ENCODE results near the gene SPOP.
"Not testable (repeated sequence)": the region's sequence is repeated elsewhere in the genome, so short reads cannot be mapped to it uniquely, and the experiment has no call there.

The SPOP gene

DNA sequence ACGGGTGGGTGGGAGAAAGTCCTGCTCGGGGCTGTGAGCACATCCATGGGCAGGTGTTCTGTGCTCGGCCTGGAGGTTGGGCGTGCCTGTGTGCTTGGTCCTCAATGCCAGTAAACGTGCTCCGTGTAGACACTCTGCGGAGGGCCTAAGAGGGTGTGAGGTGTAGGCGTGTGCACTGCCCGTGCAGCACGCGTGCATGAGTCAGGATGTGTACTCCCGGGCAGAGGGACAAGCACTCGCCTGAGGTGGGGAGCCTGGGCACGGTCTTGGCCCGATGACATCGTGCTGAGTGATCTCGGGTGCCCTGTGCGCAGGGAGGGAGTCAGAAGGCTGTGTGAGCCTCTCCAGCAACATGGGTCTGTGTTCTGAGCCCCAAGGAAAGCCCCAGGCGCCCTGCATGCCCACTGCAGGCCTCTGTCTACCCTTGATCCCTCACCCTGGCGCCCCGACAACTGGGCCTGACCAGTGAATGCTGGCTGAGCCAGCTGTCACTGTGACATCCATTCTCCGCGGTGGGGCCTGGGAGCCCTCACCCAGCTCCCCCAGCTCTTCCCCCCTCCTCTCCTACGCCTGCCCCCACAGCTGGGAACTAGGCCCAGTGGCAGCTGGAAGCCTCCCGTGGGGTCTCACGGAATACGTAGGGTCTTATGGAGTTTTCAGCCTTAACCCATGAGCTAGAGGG, 125.7 kb downstream of the SPOP start:
- Histone ChIP-seq H3K36me3 (ENCODE audit: control insufficient read depth, insufficient read depth, low read length) (no peaks in the 10 kb centered on the region), H4K5ac (ENCODE audit: low read length) (no peak overlapping the region), H2BK5ac (ENCODE audit: low read length) (no peak overlapping the region), H3K79me1 (ENCODE audit: low read length) (no peaks in the 10 kb centered on the region), H4K8ac (ENCODE audit: low read depth, low read length) (no peak overlapping the region), H3K4me3 (ENCODE audit: low read length) (no peak overlapping the region), H2BK15ac (replicated peaks; ENCODE audit: low read depth) (no peak overlapping the region), H2AK5ac (ENCODE audit: low read length) (no peak overlapping the region), H3K4me1 (ENCODE audit: control insufficient read depth, low read depth, low read length) (no peaks in the 10 kb centered on the region), H3K56ac (ENCODE audit: low read length) (no peak overlapping the region), H3K4me2 (ENCODE audit: low read length) (no peak overlapping the region), H2BK120ac (ENCODE audit: low read depth, low read length) (no peak overlapping the region), H3K9ac (ENCODE audit: low read length) (no peak overlapping the region), H3K79me2 (ENCODE audit: control insufficient read depth, insufficient read depth, low read length) (no peaks in the 10 kb centered on the region), H3K4ac (ENCODE audit: low read depth, low read length) (no peak overlapping the region), H3K27ac (ENCODE audit: low read depth, low read length) (no peak overlapping the region), H3K18ac (ENCODE audit: low read length) (no peak overlapping the region), H3K27me3 (ENCODE audit: insufficient read depth, low read length, poor library complexity) (no peaks in the 10 kb centered on the region), H3K23ac (ENCODE audit: low read length) (no peak overlapping the region)
- DNase-seq: no peak
- WGBS (ENCODE audit: extremely low coverage, insufficient coverage, low lambda C conversion rate): no CpG with 5 or more reads among the region's 27 CpGs

DNA sequence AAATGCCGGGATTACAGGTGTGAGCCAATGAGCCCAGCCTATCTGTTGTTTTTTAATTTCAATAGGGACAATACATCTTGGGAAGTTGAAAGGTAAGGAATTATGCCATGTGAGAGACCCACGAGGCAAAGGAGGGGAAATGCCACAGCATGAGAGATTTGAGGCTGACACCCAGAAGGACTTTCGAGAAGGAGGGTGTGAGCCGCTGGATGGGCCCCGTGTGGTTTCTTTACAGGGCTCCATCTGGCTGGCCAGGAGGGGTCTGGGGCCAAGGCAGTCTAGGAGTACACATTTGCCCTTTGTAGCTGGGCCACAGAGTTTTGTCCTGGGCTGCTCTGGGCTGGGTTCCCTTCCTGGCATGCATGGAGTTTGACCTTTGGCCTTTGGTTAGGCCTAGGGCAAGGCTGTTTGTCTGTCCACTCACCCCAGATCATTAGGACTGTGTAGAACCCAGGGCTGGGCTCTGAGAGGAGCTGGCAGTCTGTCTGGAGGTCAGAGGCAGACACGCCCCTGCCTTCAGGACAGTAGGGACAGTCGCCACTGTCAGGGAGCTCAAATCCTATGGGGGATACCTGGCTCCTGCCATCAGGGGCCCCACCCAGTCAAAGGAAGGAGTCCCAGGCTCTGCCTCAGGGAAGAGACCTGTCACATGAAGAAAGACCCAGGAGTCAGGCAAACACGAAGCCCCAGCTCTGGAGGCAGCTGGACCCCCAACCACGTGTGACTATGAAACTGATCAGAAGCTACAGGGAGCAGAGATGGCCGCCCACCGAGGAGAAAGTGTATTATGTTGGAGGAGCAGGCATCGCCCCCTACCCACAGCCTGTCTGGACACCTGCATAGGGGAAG, 126.5 kb downstream of the SPOP start:
- no peak overlapping the region for H3K4me2 ChIP-seq (ENCODE audit: low read length)
- no peaks in the 10 kb centered on the region for H3K79me1 ChIP-seq (ENCODE audit: low read length)
- H2BK15ac ChIP-seq (replicated peaks; ENCODE audit: low read depth): no peak overlapping the region
- H3K56ac ChIP-seq (ENCODE audit: low read length): no peak overlapping the region
- H2BK120ac ChIP-seq (ENCODE audit: low read depth, low read length): no peak overlapping the region
- H3K4ac ChIP-seq (ENCODE audit: low read depth, low read length): no peak overlapping the region
- H3K27ac ChIP-seq (ENCODE audit: low read depth, low read length): no peak overlapping the region
- H2AK5ac ChIP-seq (ENCODE audit: low read length): no peak overlapping the region
- no peaks in the 10 kb centered on the region for H3K4me1 ChIP-seq (ENCODE audit: control insufficient read depth, low read depth, low read length)
- no peak overlapping the region for H2BK5ac ChIP-seq (ENCODE audit: low read length)
- H4K5ac ChIP-seq (ENCODE audit: low read length): no peak overlapping the region
- no CpG with 5 or more reads among the region's 12 CpGs for WGBS (ENCODE audit: extremely low coverage, insufficient coverage, low lambda C conversion rate)
- H4K8ac ChIP-seq (ENCODE audit: low read depth, low read length): no peak overlapping the region
- H3K4me3 ChIP-seq (ENCODE audit: low read length): no peak overlapping the region
- H3K79me2 ChIP-seq (ENCODE audit: control insufficient read depth, insufficient read depth, low read length): no peaks in the 10 kb centered on the region
- no peaks in the 10 kb centered on the region for H3K27me3 ChIP-seq (ENCODE audit: insufficient read depth, low read length, poor library complexity)
- H3K36me3 ChIP-seq (ENCODE audit: control insufficient read depth, insufficient read depth, low read length): no peaks in the 10 kb centered on the region
- H3K9ac ChIP-seq (ENCODE audit: low read length): no peak overlapping the region
- H3K23ac ChIP-seq (ENCODE audit: low read length): no peak overlapping the region
- H3K18ac ChIP-seq (ENCODE audit: low read length): no peak overlapping the region
- DNase-seq: no peak

DNA sequence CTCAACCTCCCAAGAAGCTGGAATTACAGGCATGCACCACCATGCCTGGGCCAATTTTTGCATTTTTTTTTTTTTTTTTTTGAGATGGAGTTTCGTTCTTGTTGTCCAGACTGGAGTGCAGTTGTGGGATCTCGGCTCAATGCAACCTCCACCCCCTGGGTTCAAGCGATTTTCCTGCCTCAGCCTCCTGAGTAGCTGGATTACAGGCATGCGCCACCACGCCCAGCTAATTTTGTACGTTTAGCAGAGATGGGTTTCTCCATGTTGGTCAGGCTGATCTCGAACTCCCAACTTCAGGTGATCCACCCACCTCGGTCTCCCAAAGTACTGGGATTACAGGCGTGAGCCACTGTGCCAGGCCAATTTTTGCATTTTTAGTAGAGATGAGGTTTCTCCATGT, 127.1 kb downstream of the SPOP start:
- not testable (repeated sequence) for H2BK5ac ChIP-seq (ENCODE audit: low read length)

DNA sequence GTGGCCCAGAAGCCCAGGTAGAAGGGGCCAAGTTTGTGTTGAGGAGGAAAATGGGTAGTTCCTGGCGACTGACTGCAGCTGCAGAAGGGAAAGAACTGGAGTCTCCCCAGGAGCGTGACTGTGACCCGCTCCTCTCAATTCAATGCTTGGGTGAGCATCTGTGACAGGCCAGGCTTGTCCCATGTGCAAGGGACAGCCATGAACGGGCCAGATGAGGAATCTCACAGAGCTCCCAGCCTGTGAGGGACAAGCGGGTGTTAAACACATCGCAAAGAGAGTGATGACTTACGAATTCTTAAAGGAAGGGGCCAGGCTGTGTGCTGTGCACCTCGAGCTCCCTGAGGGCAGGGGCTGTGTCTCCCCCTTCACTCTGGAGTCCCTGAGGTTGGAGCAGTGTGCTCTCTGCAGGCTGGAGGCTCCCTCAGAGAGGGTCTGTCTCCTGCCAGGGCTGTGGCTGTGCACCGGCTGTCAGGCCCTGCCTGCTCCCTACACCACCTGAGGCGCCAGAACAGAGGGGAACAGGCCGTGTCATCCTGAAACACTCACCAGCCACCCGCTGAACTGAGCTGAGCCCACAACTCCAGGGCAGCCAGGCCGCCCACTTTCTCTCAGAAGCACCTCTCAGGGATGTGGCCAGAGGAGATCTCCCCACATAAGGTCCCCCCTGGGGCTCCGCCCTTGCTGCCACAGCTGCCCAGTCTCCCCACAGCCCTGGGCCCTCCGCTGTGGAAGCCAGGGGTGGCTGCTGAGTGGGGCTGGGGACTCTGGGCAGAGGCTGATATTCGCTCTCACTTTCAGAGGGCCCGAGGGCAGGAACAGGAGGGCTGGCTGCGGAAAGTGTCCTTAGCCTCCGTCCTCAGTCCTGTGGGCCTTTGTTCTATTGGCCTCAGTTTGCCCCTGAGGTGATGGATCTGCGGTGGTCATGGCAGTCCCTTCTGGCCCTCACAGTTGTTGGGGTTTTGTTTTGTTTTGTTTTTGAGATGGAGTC, 127.9 kb downstream of the SPOP start:
- Histone ChIP-seq H3K27me3 (ENCODE audit: insufficient read depth, low read length, poor library complexity) (no peaks in the 10 kb centered on the region), H3K79me2 (ENCODE audit: control insufficient read depth, insufficient read depth, low read length) (no peaks in the 10 kb centered on the region), H2AK5ac (ENCODE audit: low read length) (no peak overlapping the region)

More for the DNA sequence above, 127.1 kb downstream of the SPOP start:
- not testable (repeated sequence) for H3K4ac ChIP-seq (ENCODE audit: low read depth, low read length); H3K27ac ChIP-seq (ENCODE audit: low read depth, low read length); DNase-seq; H2BK120ac ChIP-seq (ENCODE audit: low read depth, low read length); H3K9ac ChIP-seq (ENCODE audit: low read length); H3K79me1 ChIP-seq (ENCODE audit: low read length); H2BK15ac ChIP-seq (replicated peaks; ENCODE audit: low read depth); H3K23ac ChIP-seq (ENCODE audit: low read length); H3K4me2 ChIP-seq (ENCODE audit: low read length); H3K27me3 ChIP-seq (ENCODE audit: insufficient read depth, low read length, poor library complexity); H3K79me2 ChIP-seq (ENCODE audit: control insufficient read depth, insufficient read depth, low read length); H3K4me3 ChIP-seq (ENCODE audit: low read length); H3K4me1 ChIP-seq (ENCODE audit: control insufficient read depth, low read depth, low read length); H2AK5ac ChIP-seq (ENCODE audit: low read length); H3K36me3 ChIP-seq (ENCODE audit: control insufficient read depth, insufficient read depth, low read length); H3K18ac ChIP-seq (ENCODE audit: low read length); H4K8ac ChIP-seq (ENCODE audit: low read depth, low read length); H4K5ac ChIP-seq (ENCODE audit: low read length); H3K56ac ChIP-seq (ENCODE audit: low read length)
- WGBS (ENCODE audit: extremely low coverage, insufficient coverage, low lambda C conversion rate): no CpG with 5 or more reads among the region's 9 CpGs

DNA sequence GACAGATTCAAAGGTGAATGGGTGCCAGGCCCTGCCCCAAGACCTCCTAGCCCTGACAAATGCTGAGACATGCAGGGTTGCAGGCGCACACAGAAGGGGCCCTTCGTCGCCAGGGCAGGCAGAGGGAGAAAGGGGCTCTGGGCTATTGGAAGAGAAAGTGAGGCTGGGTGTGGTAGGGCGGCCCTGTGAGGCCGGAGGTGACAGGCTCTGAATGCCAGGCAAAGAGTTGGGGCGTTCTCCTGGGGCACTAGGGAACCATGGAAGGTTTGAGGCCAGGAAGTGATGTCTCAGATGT, 128.6 kb downstream of the SPOP start:
- Histone ChIP-seq H4K8ac (ENCODE audit: low read depth, low read length) (no peak overlapping the region), H3K4me2 (ENCODE audit: low read length) (no peak overlapping the region), H4K5ac (ENCODE audit: low read length) (no peak overlapping the region), H3K9ac (ENCODE audit: low read length) (no peak overlapping the region), H3K4me1 (ENCODE audit: control insufficient read depth, low read depth, low read length) (no peaks in the 10 kb centered on the region), H3K27me3 (ENCODE audit: insufficient read depth, low read length, poor library complexity) (no peaks in the 10 kb centered on the region), H2BK15ac (replicated peaks; ENCODE audit: low read depth) (no peak overlapping the region), H2BK5ac (ENCODE audit: low read length) (no peak overlapping the region), H3K4me3 (ENCODE audit: low read length) (no peak overlapping the region), H3K27ac (ENCODE audit: low read depth, low read length) (no peak overlapping the region), H2BK120ac (ENCODE audit: low read depth, low read length) (no peak overlapping the region), H3K18ac (ENCODE audit: low read length) (no peak overlapping the region), H3K79me2 (ENCODE audit: control insufficient read depth, insufficient read depth, low read length) (no peaks in the 10 kb centered on the region), H3K56ac (ENCODE audit: low read length) (no peak overlapping the region), H2AK5ac (ENCODE audit: low read length) (no peak overlapping the region), H3K4ac (ENCODE audit: low read depth, low read length) (no peak overlapping the region), H3K36me3 (ENCODE audit: control insufficient read depth, insufficient read depth, low read length) (no peaks in the 10 kb centered on the region), H3K23ac (ENCODE audit: low read length) (no peak overlapping the region), H3K79me1 (ENCODE audit: low read length) (no peaks in the 10 kb centered on the region)
- no CpG with 5 or more reads among the region's 6 CpGs for WGBS (ENCODE audit: extremely low coverage, insufficient coverage, low lambda C conversion rate)
- DNase-seq: no peak

More for the DNA sequence above, 127.9 kb downstream of the SPOP start:
- Histone ChIP-seq H3K4me1 (ENCODE audit: control insufficient read depth, low read depth, low read length) (no peaks in the 10 kb centered on the region), H2BK15ac (replicated peaks; ENCODE audit: low read depth) (no peak overlapping the region), H3K23ac (ENCODE audit: low read length) (no peak overlapping the region), H3K4me3 (ENCODE audit: low read length) (no peak overlapping the region), H3K79me1 (ENCODE audit: low read length) (no peaks in the 10 kb centered on the region), H4K5ac (ENCODE audit: low read length) (no peak overlapping the region), H4K8ac (ENCODE audit: low read depth, low read length) (no peak overlapping the region), H3K9ac (ENCODE audit: low read length) (no peak overlapping the region), H3K4me2 (ENCODE audit: low read length) (no peak overlapping the region), H2BK5ac (ENCODE audit: low read length) (no peak overlapping the region), H3K4ac (ENCODE audit: low read depth, low read length) (no peak overlapping the region), H2BK120ac (ENCODE audit: low read depth, low read length) (no peak overlapping the region), H3K27ac (ENCODE audit: low read depth, low read length) (no peak overlapping the region), H3K36me3 (ENCODE audit: control insufficient read depth, insufficient read depth, low read length) (no peaks in the 10 kb centered on the region), H3K56ac (ENCODE audit: low read length) (no peak overlapping the region), H3K18ac (ENCODE audit: low read length) (no peak overlapping the region)
- no CpG with 5 or more reads among the region's 20 CpGs for WGBS (ENCODE audit: extremely low coverage, insufficient coverage, low lambda C conversion rate)
- DNase-seq: no peak
